HG03469 (cell line): ENCODE measurements around the gene APOBEC3F.
"Not testable (repeated sequence)": the region's sequence is repeated elsewhere in the genome, so short reads cannot be mapped to it uniquely, and the experiment has no call there.

Experiments
- ATAC-seq: cut with Tn5 transposase; IDR thresholded peaks from one replicate; pipeline ENCODE4 v1.9.1; 2021; ENCODE audit warnings: mild to moderate bottlenecking, moderate library complexity, moderate number of reproducible peaks; ENCODE audit not compliant: unreplicated experiment

APOBEC3F gene

GRCh38 chr22:39068033-39068785, 27.5 kb downstream of the APOBEC3F start:
- ATAC-seq = no peak

- no peak for ATAC-seq
These were observed 29.5 kb downstream of the APOBEC3F start for GRCh38 chr22:39070186-39070585.

GRCh38 chr22:39072581-39072981, 31.9 kb downstream of the APOBEC3F start:
- not testable (repeated sequence) for ATAC-seq

GRCh38 chr22:39073981-39074380, 33.3 kb downstream of the APOBEC3F start:
- ATAC-seq = no peak

- ATAC-seq = not testable (repeated sequence)
These were observed 35.7 kb downstream of the APOBEC3F start for GRCh38 chr22:39076155-39077025.

- ATAC-seq = peak; percentile 41
These were observed 36.6 kb downstream of the APOBEC3F start, which contains the start of gene APOBEC3G for GRCh38 chr22:39077026-39077840. TSS of gene APOBEC3G (plus strand) at chr22:39077275. CDS start at chr22:39077362, 87 bp downstream.

GRCh38 chr22:39077912-39078311, 37.2 kb downstream of the APOBEC3F start:
- not testable (repeated sequence) for ATAC-seq

- ATAC-seq = no peak
These were observed 37.7 kb downstream of the APOBEC3F start for GRCh38 chr22:39078329-39078728.

- ATAC-seq = not testable (repeated sequence)
These were observed 38.5 kb downstream of the APOBEC3F start for GRCh38 chr22:39079054-39079637.

- ATAC-seq = no peak
These were observed 39.5 kb downstream of the APOBEC3F start for GRCh38 chr22:39080052-39080762.

- no peak for ATAC-seq
These were observed 40.4 kb downstream of the APOBEC3F start for GRCh38 chr22:39081016-39081415.

GRCh38 chr22:39081598-39081997, 40.9 kb downstream of the APOBEC3F start:
- ATAC-seq = no peak

GRCh38 chr22:39083212-39084165, 42.8 kb downstream of the APOBEC3F start:
- ATAC-seq = no peak

- ATAC-seq = no peak
These were observed 44.0 kb downstream of the APOBEC3F start for GRCh38 chr22:39084666-39085065.

- no peak for ATAC-seq
These were observed 46.4 kb downstream of the APOBEC3F start for GRCh38 chr22:39087098-39087497.

GRCh38 chr22:39087881-39088684, 47.4 kb downstream of the APOBEC3F start:
- ATAC-seq = no peak

- ATAC-seq = no peak
These were observed 48.0 kb downstream of the APOBEC3F start for GRCh38 chr22:39088685-39089032.

- no peak for ATAC-seq
These were observed 49.3 kb downstream of the APOBEC3F start for GRCh38 chr22:39089928-39090327.
